Lung microvascular endothelial cell (primary cell): ENCODE results near the gene KRTAP2-4. TPM values are rescaled to one million over a fixed set of nuclear protein-coding genes. Genes with fewer than 3 reads are reported as not detected.
"Not testable (repeated sequence)": the region's sequence is repeated elsewhere in the genome, so short reads cannot be mapped to it uniquely, and the experiment has no call there.

Source experiments
- DNase-seq, 2 donors: peaks; one replicate each; pipeline versions ENCODE4 v3.0.0 to v3.0.0-alpha.2; 2010; ENCODE audit warnings: low read depth in 2 of 2
- total RNA-seq: library from RNA; depleted of rRNA; stranded (reverse); fragments of >200 nt; gene quantifications from 2 replicates; pipeline ENCODE4 v1.2.1, GENCODE V29; 2014

KRTAP2-4 gene
- total RNA-seq, 1 donor from 2014 or later: not detected

DNA sequence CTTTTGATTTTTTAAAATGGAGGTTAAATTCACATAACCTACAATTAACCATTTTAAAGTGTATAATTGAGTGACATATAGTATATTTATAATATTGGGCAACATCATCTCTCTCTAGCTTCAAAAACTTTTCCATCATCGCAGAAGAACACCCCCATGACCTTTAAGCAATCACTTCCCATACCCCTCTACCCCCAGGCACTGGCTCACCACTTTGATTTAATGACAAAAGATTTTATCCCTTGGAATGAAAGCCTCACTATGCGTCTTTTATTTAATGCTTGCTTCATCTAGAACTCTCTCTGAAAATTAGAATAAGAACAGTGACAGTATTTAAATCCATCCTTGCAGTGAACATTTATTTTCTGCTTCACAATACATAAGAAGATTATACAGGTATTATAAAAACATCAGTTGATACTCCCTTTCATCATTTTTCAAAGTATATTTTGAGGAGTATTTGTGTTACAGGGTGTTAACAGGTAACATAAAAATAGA lies 27.8 kb downstream of the KRTAP2-4 start:
- no peak for DNase-seq

DNA sequence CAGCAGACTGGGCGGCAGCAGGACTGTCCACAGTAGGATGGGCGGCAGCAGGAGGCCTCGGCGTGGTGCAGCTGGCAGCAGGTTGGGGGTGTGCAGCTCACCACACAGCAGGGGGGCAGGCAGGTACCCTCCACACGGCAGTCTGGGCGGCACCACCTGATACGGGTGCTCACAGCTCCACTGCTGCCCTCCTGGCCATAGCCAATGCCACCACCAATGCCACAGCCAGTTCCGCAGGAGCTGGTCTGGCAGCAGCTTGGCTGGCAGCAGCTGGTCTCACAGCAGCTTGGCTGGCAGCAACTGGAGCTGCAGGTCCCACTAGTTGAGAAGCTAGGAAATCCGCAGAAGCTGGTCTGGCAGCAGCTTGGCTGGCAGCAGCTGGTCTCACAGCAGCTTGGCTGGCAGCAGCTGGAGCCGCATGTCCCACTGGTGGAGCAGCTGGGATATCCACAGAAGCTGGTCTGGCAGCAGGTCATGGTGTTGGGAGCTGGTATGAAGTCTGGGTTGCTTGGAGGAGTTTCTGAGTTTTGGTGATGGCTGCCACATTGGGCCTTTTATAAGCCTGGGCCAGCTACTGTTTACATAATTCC lies 31.2 kb downstream of the KRTAP2-4 start, which contains the start of gene KRTAP1-3:
TSS of gene KRTAP1-3 (minus strand) at position 529 of the 590 bp plus-strand sequence. CDS start at position 476, 53 bp downstream.
- DNase-seq: not testable (repeated sequence)

DNA sequence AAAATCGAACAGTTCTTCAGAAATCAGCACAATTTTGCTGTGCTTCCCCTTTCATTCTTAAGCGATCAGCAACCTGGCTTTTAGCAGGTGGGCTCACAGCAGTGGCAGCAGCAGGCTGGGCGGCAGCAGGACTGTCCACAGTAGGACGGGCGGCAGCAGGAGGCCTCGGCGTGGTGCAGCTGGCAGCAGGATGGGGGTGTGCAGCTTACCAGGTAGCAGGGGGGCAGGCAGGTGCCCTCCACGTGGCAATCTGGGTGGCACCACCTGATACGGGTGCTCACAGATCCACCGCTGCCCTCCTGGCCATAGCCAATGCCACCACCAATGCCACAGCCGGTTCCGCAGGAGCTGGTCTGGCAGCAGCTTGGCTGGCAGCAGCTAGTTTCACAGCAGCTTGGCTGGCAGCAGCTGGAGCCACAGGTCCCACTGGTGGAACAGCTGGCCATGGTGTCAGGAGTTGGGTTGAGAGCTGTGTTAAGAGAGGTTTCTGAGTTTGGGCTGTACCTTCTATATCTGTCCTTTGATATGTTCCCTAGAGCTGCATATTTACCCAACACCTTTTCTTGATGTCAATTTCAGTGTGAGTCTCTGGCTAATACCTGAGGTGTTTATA lies 35.9 kb downstream of the KRTAP2-4 start, which contains the start of gene KRTAP1-4:
TSS of gene KRTAP1-4 (minus strand) at position 563 of the 613 bp plus-strand sequence. CDS start at position 446, 117 bp downstream.
- DNase-seq: no peak

DNA sequence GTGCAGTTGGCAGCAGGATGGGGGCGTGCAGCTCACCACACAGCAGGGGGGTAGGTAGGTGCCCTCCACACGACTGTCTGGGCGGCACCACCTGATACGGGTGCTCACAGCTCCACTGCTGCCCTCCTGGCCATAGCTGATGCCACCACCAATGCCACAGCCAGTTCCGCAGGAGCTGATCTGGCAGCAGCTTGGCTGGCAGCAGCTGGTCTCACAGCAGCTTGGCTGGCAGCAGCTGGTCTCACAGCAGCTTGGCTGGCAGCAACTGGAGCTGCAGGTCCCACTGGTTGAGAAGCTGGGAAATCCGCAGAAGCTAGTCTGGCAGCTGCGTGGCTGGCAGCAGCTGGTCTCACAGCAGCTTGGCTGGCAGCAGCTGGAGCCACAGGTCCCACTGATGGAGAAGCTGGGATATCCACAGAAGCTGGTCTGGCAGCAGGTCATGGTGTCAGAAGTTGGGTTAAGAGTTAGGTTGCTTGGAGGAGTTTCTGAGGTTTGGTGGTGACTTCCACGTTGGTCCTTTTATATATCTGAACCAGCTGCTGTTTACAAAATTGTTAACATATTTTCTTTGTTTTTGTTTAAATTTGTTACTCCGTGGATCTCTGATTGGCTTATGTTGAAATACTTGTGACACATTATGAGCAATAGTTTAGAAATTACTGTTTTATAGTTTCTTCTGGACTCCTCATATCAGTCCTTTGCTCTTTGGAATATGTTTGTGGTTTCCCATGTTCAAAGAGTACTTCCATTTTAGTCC lies 38.8 kb downstream of the KRTAP2-4 start, which contains the start of gene KRTAP1-5:
TSS of gene KRTAP1-5 (minus strand) at position 494 of the 757 bp plus-strand sequence. CDS start at position 441, 53 bp downstream.
- no peak for DNase-seq

DNA sequence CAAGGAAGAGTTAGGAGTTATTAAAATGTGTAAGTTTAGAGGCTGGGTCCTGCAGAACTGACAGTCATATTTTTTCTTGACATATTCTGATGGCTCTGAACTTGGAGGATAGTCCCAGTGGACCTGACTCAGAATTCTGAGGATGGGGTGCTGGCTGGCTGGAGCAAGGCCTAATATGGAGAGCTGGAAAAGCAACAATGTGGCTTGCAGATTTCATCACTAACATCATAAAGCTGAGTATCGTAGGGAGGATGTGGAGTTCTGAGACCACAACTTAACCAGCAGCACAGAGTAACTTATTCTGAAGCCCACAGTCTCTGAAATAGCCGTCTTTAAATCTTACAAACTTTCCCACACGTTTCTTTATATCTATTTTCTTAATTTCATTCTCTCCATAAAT lies 41.0 kb downstream of the KRTAP2-4 start:
- DNase-seq: no peak

DNA sequence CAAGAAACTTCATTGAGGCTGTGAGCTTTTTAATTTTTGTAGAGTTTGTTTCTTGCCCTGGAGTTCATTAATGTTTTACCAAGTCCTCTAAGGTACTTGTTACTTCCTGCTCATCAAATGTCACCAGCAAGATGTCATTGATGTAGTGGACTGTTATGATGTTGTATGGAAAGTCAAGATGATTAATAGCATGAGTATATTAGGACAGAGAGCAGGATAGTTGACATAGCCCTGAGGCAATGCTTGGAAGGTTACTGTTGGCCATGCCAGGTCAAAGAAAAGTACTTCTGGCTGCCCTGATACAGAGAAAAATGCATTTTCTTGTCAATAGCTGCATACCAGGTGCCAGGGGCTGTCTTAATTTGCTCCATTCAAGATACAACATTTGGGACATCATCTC lies 45.3 kb downstream of the KRTAP2-4 start:
- no peak for DNase-seq

DNA sequence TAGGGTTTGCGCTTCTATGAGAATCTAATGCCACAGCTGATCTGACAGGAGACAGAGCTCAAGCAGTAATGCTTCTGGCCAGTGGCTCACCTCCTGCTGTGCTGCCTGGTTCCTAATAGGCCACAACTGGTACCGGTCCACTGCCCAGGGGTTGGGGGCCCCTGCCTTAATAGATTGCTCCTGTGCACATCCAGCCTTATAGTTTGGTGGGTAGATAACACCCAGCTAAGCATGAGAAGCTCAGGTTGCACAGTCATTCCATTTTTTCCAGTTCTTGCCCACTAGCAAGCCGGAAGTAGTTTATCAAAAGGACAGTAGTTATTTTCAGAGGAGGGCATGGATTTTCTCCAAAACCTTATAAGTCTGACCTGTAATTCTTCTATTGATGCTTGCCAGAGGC lies 46.3 kb downstream of the KRTAP2-4 start:
- no peak for DNase-seq

DNA sequence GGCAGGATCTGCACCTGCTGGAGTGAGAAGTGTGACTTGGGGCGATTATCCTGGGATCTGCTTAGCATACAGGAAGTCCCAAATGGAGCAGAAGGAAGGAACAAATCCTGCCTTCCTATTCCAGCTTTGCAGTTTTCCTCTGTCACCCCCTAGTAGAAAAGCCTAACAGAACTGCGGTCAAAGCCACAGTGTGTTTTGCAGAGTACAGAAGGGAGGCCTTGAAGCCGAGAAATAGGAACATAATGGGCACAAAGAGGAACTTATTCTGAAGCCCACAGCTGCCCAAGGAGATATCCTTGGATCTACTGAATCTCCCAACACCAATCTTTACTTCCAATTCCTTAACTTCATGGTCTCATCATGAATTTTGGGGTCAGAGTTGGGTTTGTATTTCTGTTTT lies 47.1 kb downstream of the KRTAP2-4 start:
- DNase-seq: no peak

DNA sequence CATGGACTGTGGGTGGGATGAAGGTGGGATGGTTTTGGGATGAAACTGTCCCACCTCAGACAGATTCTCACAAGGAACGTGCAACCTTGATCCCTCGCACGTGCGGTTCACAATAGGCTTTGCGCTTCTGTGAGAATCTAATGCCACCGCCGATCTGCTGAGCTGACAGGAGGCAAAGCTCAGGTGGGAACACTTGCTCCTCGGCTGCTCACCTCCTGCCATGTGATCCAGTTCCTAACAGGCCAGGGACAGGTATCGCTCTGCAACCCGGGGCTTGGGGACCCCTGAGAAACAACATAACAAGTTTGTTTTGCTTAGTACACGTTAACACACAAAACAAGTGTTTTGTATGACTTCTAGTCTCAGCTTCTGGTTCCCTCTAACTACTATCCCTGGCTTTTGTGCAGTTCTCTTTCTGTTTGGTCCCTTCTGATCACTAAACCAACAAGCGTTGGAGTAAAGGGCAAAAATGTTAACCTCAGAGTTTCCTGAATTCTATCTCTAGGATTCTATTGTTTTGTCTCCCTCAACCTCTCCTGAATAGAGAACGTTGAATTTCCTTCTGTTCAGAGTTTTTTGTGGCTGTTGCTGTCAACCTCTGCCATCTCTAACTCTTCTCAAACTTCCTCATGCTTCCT lies 49.0 kb downstream of the KRTAP2-4 start:
- DNase-seq: no peak

DNA sequence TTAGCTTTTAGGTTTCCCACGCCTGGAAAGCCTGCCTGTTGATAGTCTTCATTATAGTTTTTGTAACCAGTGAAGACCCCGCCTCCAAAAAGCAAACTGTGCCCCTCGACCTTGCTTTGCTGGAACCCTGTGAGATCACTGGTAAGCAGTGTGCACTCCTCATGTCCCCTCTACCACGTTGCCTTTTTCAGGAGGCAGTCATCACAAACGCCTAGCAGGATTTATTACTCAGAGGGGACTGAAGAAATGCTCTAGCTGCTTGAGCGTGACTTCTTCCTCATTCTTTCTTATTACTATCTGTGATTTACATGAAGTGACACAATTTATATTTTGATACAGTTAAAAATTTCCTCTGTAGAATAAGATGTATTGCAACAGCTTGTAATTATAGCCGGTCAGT lies 50.2 kb downstream of the KRTAP2-4 start:
- DNase-seq: no peak

Other genes starting within 250 kb of the KRTAP2-4 start
- gene KRT10, start 243.3 kb downstream of the KRTAP2-4 start, total RNA-seq: 1.6 and 3.3 TPM in 2 replicates
- not detected in 2 replicates for gene KRT12, start 198.7 kb downstream of the KRTAP2-4 start, total RNA-seq
- gene KRT20, start 180.6 kb downstream of the KRTAP2-4 start, total RNA-seq: not detected in 2 replicates
- gene KRT23, start 128.2 kb downstream of the KRTAP2-4 start, total RNA-seq: under 0.01 and 1.6 TPM in 2 replicates
- not detected in 2 replicates for gene KRT39, start 98.9 kb downstream of the KRTAP2-4 start, total RNA-seq
- not detected in 2 replicates for gene KRT40, start 81.6 kb downstream of the KRTAP2-4 start, total RNA-seq
- not detected in 2 replicates for gene KRTAP3-3, start 71.7 kb downstream of the KRTAP2-4 start, total RNA-seq
- not detected in 2 replicates for gene KRTAP3-2, start 66.0 kb downstream of the KRTAP2-4 start, total RNA-seq
- gene KRTAP3-1, start 56.8 kb downstream of the KRTAP2-4 start, total RNA-seq: not detected in 2 replicates
- not detected in 2 replicates for gene KRTAP1-5, start 38.7 kb downstream of the KRTAP2-4 start, total RNA-seq
- gene KRTAP1-4, start 35.7 kb downstream of the KRTAP2-4 start, total RNA-seq: not detected in 2 replicates
- gene KRTAP1-3, start 31.0 kb downstream of the KRTAP2-4 start, total RNA-seq: not detected in 2 replicates
- not detected in 2 replicates for gene KRTAP1-1, start 24.4 kb downstream of the KRTAP2-4 start, total RNA-seq
- gene KRTAP2-1, start 18.6 kb downstream of the KRTAP2-4 start, total RNA-seq: not detected in 2 replicates
- not detected in 2 replicates for gene KRTAP2-2, start 10.6 kb downstream of the KRTAP2-4 start, total RNA-seq
- gene KRTAP2-3, start 5.8 kb downstream of the KRTAP2-4 start, total RNA-seq: not detected in 2 replicates
- not detected in 2 replicates for gene KRTAP4-7, start 18.3 kb upstream of the KRTAP2-4 start, total RNA-seq
- gene KRTAP4-8, start 32.3 kb upstream of the KRTAP2-4 start, total RNA-seq: not detected in 2 replicates
- not detected in 2 replicates for gene KRTAP4-16, start 36.3 kb upstream of the KRTAP2-4 start, total RNA-seq
- gene KRTAP4-9, start 39.5 kb upstream of the KRTAP2-4 start, total RNA-seq: not detected in 2 replicates
- not detected in 2 replicates for gene KRTAP4-11, start 52.5 kb upstream of the KRTAP2-4 start, total RNA-seq
- not detected in 2 replicates for gene KRTAP4-12, start 58.3 kb upstream of the KRTAP2-4 start, total RNA-seq
- gene KRTAP4-6, start 74.7 kb upstream of the KRTAP2-4 start, total RNA-seq: not detected in 2 replicates
- gene KRTAP4-5, start 83.9 kb upstream of the KRTAP2-4 start, total RNA-seq: not detected in 2 replicates
- not detected in 2 replicates for gene KRTAP4-4, start 94.9 kb upstream of the KRTAP2-4 start, total RNA-seq
- gene KRTAP4-3, start 102.3 kb upstream of the KRTAP2-4 start, total RNA-seq: not detected in 2 replicates
- not detected in 2 replicates for gene KRTAP4-2, start 112.3 kb upstream of the KRTAP2-4 start, total RNA-seq
- not detected in 2 replicates for gene KRTAP4-1, start 119.0 kb upstream of the KRTAP2-4 start, total RNA-seq
- not detected in 2 replicates for gene KRTAP9-1, start 124.0 kb upstream of the KRTAP2-4 start, total RNA-seq
- not detected in 2 replicates for gene KRTAP9-2, start 160.8 kb upstream of the KRTAP2-4 start, total RNA-seq
- gene KRTAP9-3, start 166.6 kb upstream of the KRTAP2-4 start, total RNA-seq: not detected in 2 replicates
- gene KRTAP9-8, start 172.1 kb upstream of the KRTAP2-4 start, total RNA-seq: not detected in 2 replicates
- not detected in 2 replicates for gene KRTAP9-4, start 183.8 kb upstream of the KRTAP2-4 start, total RNA-seq
- not detected in 2 replicates for gene KRTAP9-9, start 189.5 kb upstream of the KRTAP2-4 start, total RNA-seq
- not detected in 2 replicates for gene KRTAP9-6, start 199.5 kb upstream of the KRTAP2-4 start, total RNA-seq
- not detected in 2 replicates for gene KRTAP9-7, start 209.8 kb upstream of the KRTAP2-4 start, total RNA-seq
- gene KRTAP29-1, start 237.0 kb upstream of the KRTAP2-4 start, total RNA-seq: not detected in 2 replicates
- gene KRTAP16-1, start 243.4 kb upstream of the KRTAP2-4 start, total RNA-seq: not detected in 2 replicates
- gene KRTAP17-1, start 249.8 kb upstream of the KRTAP2-4 start, total RNA-seq: not detected in 2 replicates